HG03025 (cell line): ENCODE measurements around the gene ALDH1L1.
"Not testable (repeated sequence)": the region's sequence is repeated elsewhere in the genome, so short reads cannot be mapped to it uniquely, and the experiment has no call there.

Experiments
- ATAC-seq: cut with Tn5 transposase; IDR thresholded peaks from one replicate; pipeline ENCODE4 v1.9.1; 2021; ENCODE audit warnings: mild to moderate bottlenecking, moderate library complexity; ENCODE audit not compliant: unreplicated experiment, low FRiP score

The ALDH1L1 gene

GRCh38 chr3:126087552-126088175 lies 92.7 kb downstream of the ALDH1L1 start:
- ATAC-seq: no peak

- no peak for ATAC-seq
Measured at GRCh38 chr3:126085841-126086240, 94.5 kb downstream of the ALDH1L1 start.

GRCh38 chr3:126085276-126085675 lies 95.1 kb downstream of the ALDH1L1 start:
- ATAC-seq: no peak

GRCh38 chr3:126084768-126085180 lies 95.6 kb downstream of the ALDH1L1 start:
- no peak for ATAC-seq

- ATAC-seq: peak; percentile 92
Measured at GRCh38 chr3:126083913-126084767, 96.2 kb downstream of the ALDH1L1 start, which contains the start of gene SLC41A3. TSS of gene SLC41A3 (minus strand) at chr3:126084124. CDS start at chr3:126068219, 15,905 bp downstream.

GRCh38 chr3:126083511-126083912 lies 96.9 kb downstream of the ALDH1L1 start:
- ATAC-seq: peak; percentile 39

GRCh38 chr3:126083138-126083445 lies 97.3 kb downstream of the ALDH1L1 start:
- no peak for ATAC-seq

GRCh38 chr3:126082362-126083137 lies 97.8 kb downstream of the ALDH1L1 start:
- ATAC-seq: no peak

- ATAC-seq: no peak
Measured at GRCh38 chr3:126081618-126082361, 98.6 kb downstream of the ALDH1L1 start.

GRCh38 chr3:126080970-126081369 lies 99.4 kb downstream of the ALDH1L1 start:
- no peak for ATAC-seq

- ATAC-seq: no peak
Measured at GRCh38 chr3:126078866-126079265, 101.5 kb downstream of the ALDH1L1 start.

- ATAC-seq: no peak
Measured at GRCh38 chr3:126077754-126078153, 102.6 kb downstream of the ALDH1L1 start.

GRCh38 chr3:126076140-126076539 lies 104.2 kb downstream of the ALDH1L1 start:
- ATAC-seq: no peak

GRCh38 chr3:126070146-126070545 lies 110.2 kb downstream of the ALDH1L1 start:
- ATAC-seq: no peak

GRCh38 chr3:126067959-126068358 lies 112.4 kb downstream of the ALDH1L1 start:
- no peak for ATAC-seq

- not testable (repeated sequence) for ATAC-seq
Measured at GRCh38 chr3:126066676-126067075, 113.7 kb downstream of the ALDH1L1 start.

- ATAC-seq: no peak
Measured at GRCh38 chr3:126065876-126066275, 114.5 kb downstream of the ALDH1L1 start.

GRCh38 chr3:126064627-126065258 lies 115.6 kb downstream of the ALDH1L1 start:
- no peak for ATAC-seq

- ATAC-seq: no peak
Measured at GRCh38 chr3:126063358-126063965, 116.9 kb downstream of the ALDH1L1 start.
